Keratinocyte (primary cell): ENCODE results near the gene PRKN.

ENCODE experiments used
- EZH2 ChIP-seq: IDR thresholded peaks from one replicate; pipeline ENCODE4 v1.6.1; 2012; ENCODE audit warnings: inconsistent platforms, mild to moderate bottlenecking, low read length, moderate library complexity
- TF ChIP-seq, protein P1 (sequence below), 3 experiments: IDR thresholded peaks in 1 of 3; conservative IDR thresholded peaks in 1 of 3; optimal IDR thresholded peaks in 1 of 3; 2 replicates in 2 of 3; 3 replicates in 1 of 3; pipeline versions ENCODE3 to v1.5.1; 2011; ENCODE audit warnings: low read length in 3 of 3, mild to moderate bottlenecking in 3 of 3, moderate library complexity in 2 of 3, control low read depth in 1 of 3, inconsistent platforms in 1 of 3; ENCODE audit not compliant: insufficient read depth in 2 of 3; ENCODE audit errors: extremely low read depth in 1 of 3

DNA sequence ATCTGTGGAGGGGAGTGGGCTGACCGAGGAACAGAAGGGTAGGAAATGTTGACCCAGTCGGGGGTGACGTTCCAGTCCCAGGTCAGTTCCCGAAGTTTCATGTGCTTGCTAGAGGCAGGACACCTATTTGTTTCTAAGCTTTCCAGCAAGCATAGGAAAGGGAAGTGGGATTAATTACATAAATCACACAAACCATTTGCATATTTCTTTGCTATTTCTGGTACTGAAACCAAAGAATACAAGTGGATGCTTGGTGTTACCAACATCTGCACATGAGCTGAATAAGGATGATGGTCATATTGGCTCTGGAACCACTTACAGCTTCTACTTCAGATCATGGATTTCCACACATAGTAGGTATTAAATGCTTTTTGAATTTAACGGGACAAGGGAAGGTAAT is 546.5 kb downstream of the PRKN start:
- TF ChIP-seq, protein P1, sequence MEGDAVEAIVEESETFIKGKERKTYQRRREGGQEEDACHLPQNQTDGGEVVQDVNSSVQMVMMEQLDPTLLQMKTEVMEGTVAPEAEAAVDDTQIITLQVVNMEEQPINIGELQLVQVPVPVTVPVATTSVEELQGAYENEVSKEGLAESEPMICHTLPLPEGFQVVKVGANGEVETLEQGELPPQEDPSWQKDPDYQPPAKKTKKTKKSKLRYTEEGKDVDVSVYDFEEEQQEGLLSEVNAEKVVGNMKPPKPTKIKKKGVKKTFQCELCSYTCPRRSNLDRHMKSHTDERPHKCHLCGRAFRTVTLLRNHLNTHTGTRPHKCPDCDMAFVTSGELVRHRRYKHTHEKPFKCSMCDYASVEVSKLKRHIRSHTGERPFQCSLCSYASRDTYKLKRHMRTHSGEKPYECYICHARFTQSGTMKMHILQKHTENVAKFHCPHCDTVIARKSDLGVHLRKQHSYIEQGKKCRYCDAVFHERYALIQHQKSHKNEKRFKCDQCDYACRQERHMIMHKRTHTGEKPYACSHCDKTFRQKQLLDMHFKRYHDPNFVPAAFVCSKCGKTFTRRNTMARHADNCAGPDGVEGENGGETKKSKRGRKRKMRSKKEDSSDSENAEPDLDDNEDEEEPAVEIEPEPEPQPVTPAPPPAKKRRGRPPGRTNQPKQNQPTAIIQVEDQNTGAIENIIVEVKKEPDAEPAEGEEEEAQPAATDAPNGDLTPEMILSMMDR (optimal IDR thresholded peaks at IDR 0.05 in 1 of 3, IDR thresholded peaks at IDR 0.05 in 1 of 3, conservative IDR thresholded peaks at IDR 0.05 in 1 of 3; ENCODE audit: extremely low read depth in 1 of 3, insufficient read depth in 2 of 3, low read length in 3 of 3), result no peak
- TF ChIP-seq EZH2, result no peak
